Left lung (tissue), 10 donors: Measurements from ENCODE around the gene AGFG1. TPM values are rescaled to one million over a fixed set of nuclear protein-coding genes. Genes with fewer than 3 reads are reported as not detected.
A peak's percentile ranks its signal among the peaks of the same experiment; 100 is the strongest.
"Not testable (repeated sequence)": the region's sequence is repeated elsewhere in the genome, so short reads cannot be mapped to it uniquely, and the experiment has no call there.

Experiments used
- ATAC-seq: fragments of 200-7000 bp; cut with Tn5 transposase; one replicate; pipeline ENCODE4 v1.9.1; 2020; ENCODE audit warnings: moderate library complexity
- DNase-seq, 4 donors: peaks; one replicate each; pipeline ENCODE4 v3.0.0-alpha.2; 2013 to 2020
- H3K27ac ChIP-seq, 2 donors: fragments of 200-600 bp; sonication (generic) in 1 of 2; one replicate each; pipeline versions ENCODE4 v1.5.0 to v1.8.0; 2020 to 2021
- H3K27me3 ChIP-seq, 2 donors: fragments of 200-600 bp; sonication (generic) in 1 of 2; one replicate each; pipeline versions ENCODE4 v1.5.0 to v1.8.0; 2020 to 2021
- H3K36me3 ChIP-seq, 2 donors: fragments of 200-600 bp; sonication (generic) in 1 of 2; one replicate each; pipeline versions ENCODE4 v1.5.0 to v1.8.0; 2020 to 2021
- H3K4me1 ChIP-seq, 2 donors: fragments of 200-600 bp; one replicate each; pipeline ENCODE4 v1.8.0; 2021
- H3K4me3 ChIP-seq, 2 donors: fragments of 200-600 bp; sonication (generic) in 1 of 2; one replicate each; pipeline versions ENCODE4 v1.5.0 to v1.8.0; 2020 to 2021; ENCODE audit warnings: mild to moderate bottlenecking in 1 of 2
- H3K9me3 ChIP-seq, 2 donors: fragments of 200-600 bp; sonication (generic) in 1 of 2; one replicate each; pipeline versions ENCODE4 v1.5.0 to v1.8.0; 2020 to 2021
- intact Hi-C, 2 donors: fragments of 100-400 bp; cut with DNase I; formaldehyde crosslinking; loops; one replicate each; pipeline versions ENCODE4 v1.11.2 to v1.14.2; 2022
- polyA plus RNA-seq, 6 donors: library from polyadenylated mRNA; unstranded; fragments of 120-200 nt; gene quantifications; one replicate each; pipeline ENCODE4 v1.2.1, GENCODE V29; 2013; ENCODE audit not compliant: insufficient read length in 6 of 6
- total RNA-seq, 2 donors: library from RNA; stranded (reverse); fragmentation: NEBNext Ultra II Directional; extraction: Animal tissue kit (Norgen Biotek cat#: 25700); gene quantifications; one replicate each; pipeline ENCODE4 v1.2.1, GENCODE V29; 2021
- TF ChIP-seq, protein P1 (sequence below), 2 donors: fragments of 200-600 bp; sonication (generic) in 1 of 2; IDR thresholded peaks; one replicate each; pipeline versions ENCODE4 v1.5.0 to v1.8.0; 2021; ENCODE audit warnings: antibody characterized with exemption in 2 of 2
- donor health status: DM: no; HTN: yes; CAD: no.
- donor health status: DM: no; HTN: no; CAD: no.

Gene AGFG1
- total and polyA plus RNA-seq, 8 donors, result 57.2 to 118 (median 64.2) TPM

DNA sequence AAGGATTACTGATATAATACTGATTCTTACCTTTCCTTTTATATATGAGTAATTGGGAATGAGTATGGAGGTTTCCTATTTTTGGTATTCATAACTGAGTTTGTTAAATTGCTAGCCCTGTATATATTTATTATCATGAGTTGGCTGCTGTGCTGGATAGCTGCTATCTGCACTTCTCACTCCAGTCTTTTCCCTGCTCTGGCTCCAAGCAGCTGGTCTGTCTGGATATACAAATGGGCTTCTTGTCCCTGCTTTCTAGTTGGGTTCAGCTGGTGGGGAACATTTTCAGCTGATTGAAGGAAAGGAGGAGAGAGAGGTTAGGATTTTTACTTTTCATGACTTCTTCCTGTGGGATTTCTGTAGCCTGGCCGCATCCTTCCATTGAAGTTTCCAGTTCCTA lies 41.2 kb downstream of the AGFG1 start:
- ATAC-seq, result no peak
- Histone ChIP-seq H3K27ac (no peak overlapping the region), H3K36me3 (no peaks in the 10 kb centered on the region), H3K4me3 (no peak overlapping the region), H3K27me3 (no peaks in the 10 kb centered on the region), H3K9me3 (no peaks in the 10 kb centered on the region), H3K4me1 (peaks cover 15 to 97% of the 10 kb centered on the region in 2 donors)
- intact Hi-C loops, result no loop called here
- TF ChIP-seq, protein P1, sequence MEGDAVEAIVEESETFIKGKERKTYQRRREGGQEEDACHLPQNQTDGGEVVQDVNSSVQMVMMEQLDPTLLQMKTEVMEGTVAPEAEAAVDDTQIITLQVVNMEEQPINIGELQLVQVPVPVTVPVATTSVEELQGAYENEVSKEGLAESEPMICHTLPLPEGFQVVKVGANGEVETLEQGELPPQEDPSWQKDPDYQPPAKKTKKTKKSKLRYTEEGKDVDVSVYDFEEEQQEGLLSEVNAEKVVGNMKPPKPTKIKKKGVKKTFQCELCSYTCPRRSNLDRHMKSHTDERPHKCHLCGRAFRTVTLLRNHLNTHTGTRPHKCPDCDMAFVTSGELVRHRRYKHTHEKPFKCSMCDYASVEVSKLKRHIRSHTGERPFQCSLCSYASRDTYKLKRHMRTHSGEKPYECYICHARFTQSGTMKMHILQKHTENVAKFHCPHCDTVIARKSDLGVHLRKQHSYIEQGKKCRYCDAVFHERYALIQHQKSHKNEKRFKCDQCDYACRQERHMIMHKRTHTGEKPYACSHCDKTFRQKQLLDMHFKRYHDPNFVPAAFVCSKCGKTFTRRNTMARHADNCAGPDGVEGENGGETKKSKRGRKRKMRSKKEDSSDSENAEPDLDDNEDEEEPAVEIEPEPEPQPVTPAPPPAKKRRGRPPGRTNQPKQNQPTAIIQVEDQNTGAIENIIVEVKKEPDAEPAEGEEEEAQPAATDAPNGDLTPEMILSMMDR (IDR thresholded peaks at IDR 0.05), result no peak
- peak in 1 of 4 donors; percentile 18 for DNase-seq

DNA sequence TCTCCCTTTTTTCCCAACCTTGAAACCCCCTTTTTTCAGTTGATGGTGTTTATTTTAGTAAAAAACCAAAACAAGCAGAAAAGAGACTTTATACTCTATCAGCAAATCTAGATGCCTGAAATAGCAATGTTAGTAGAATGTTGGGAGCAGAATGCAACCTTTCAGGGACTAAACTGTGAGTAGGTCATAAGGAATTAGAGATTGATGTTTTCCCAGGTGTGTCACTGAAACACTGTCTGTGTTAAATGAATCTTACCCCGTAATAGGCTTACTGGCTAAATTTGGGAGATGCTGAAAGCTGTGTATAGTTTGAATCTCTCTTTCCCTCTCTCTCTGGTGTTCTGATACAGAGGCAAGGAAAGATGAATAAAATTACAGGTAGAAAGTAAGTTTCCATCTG lies 43.8 kb downstream of the AGFG1 start:
- intact Hi-C loops, result no loop called here

DNA sequence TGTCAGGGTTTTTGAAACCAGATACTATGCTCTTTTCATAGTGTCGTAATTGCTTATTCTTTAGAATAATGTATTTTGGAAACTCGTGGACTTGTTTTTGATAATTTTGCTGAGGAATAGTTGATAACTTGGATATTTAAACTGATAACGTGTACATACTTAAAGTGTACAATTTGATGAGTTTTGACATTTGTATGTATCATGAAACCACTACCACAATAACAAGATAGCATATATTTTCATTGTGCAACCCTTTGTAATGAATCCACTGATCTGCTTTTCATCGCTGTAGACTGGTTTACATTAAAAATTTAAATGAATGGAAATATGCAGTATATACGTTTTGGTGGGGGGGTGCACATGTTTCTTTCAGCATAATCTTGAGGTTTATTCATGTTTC lies 45.8 kb downstream of the AGFG1 start:
- DNase-seq (peak in 1 of 4 donors; percentile 10), ATAC-seq (no peak)
- no peak overlapping the region for H3K4me3 ChIP-seq
- peak overlapping the region in 1 of 2 donors; percentile 63 for H3K27ac ChIP-seq
- H3K36me3 ChIP-seq, result peaks cover 0 to 17% of the 10 kb centered on the region in 2 donors
- intact Hi-C loops, result no loop called here
- peaks cover 25 to 79% of the 10 kb centered on the region in 2 donors for H3K4me1 ChIP-seq
- TF ChIP-seq, protein P1 (IDR thresholded peaks at IDR 0.05), result no peak
- no peaks in the 10 kb centered on the region for H3K9me3 ChIP-seq
- no peaks in the 10 kb centered on the region for H3K27me3 ChIP-seq

More for the DNA sequence above, 43.8 kb downstream of the AGFG1 start:
- no peaks in the 10 kb centered on the region for H3K9me3 ChIP-seq
- TF ChIP-seq, protein P1 (IDR thresholded peaks at IDR 0.05), result no peak
- ATAC-seq (no peak), DNase-seq (no peak)
- peaks cover 25 to 96% of the 10 kb centered on the region in 2 donors for H3K4me1 ChIP-seq
- H3K27me3 ChIP-seq, result no peaks in the 10 kb centered on the region
- peaks cover 0 to 3% of the 10 kb centered on the region in 2 donors for H3K36me3 ChIP-seq
- peak overlapping the region in 1 of 2 donors; percentile 63 for H3K27ac ChIP-seq
- no peak overlapping the region for H3K4me3 ChIP-seq

DNA sequence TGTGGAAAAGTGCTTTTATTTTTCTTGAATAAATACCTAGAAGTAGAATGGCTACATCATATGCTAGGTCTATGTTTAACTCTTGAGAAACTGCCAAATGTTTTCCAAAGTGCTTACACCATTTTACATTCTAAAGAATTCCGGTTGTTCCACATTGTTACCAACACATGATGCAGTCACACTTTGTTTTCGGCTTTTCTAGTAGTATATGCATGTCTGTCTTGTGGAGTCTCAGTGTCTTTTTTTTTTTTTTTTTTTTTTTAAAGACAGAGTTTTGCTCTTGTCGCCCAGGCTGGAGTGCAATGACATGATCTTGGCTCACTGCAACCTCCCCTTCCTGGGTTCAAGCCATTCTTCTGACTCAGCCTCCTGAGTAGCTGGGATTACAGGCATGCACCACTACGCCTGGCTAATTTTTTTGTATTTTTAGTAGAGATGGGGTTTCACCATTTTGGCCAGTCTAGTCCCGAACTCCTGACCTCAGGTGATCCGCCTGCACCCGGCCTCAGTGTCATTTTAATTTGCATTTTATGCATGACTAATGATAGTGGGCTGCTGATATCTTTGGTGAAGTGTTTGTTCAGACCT lies 46.4 kb downstream of the AGFG1 start:
- H3K9me3 ChIP-seq, intact Hi-C loops, H3K4me3 ChIP-seq, H3K27me3 ChIP-seq: not testable (repeated sequence)
- Histone ChIP-seq H3K27ac (peak overlapping the region in 1 of 2 donors; percentile 18), H3K4me1 (peaks cover 25 to 72% of the 10 kb centered on the region in 2 donors), H3K36me3 (peaks cover 0 to 17% of the 10 kb centered on the region in 2 donors)
- peak in 2 of 4 donors; percentile 24 to 51 for DNase-seq
- peak; percentile 60 for ATAC-seq

DNA sequence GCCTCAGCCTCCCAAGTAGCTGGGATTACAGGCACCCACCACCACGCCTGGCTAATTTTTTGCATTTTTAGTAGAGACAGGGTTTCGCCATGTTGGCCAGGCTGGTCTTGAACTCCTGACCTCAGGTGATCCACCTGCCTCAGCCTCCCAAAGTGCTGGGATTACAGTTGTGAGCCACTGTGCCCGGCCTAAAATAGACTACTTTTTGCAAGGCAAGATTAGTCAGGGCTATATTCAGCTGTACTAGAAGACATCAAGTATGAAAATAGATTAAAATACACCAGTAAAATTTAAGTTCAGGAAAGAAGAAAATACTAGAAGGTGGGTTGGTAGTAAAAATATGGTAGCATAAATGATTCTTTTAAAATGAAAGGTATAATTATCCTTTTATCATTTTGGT lies 49.2 kb downstream of the AGFG1 start:
- Histone ChIP-seq H3K4me1 (peaks cover 23 to 45% of the 10 kb centered on the region in 2 donors), H3K36me3 (peaks cover 0 to 40% of the 10 kb centered on the region in 2 donors)
- H3K9me3 ChIP-seq, H3K27me3 ChIP-seq, ATAC-seq, H3K4me3 ChIP-seq, H3K27ac ChIP-seq, intact Hi-C loops, DNase-seq: not testable (repeated sequence)

DNA sequence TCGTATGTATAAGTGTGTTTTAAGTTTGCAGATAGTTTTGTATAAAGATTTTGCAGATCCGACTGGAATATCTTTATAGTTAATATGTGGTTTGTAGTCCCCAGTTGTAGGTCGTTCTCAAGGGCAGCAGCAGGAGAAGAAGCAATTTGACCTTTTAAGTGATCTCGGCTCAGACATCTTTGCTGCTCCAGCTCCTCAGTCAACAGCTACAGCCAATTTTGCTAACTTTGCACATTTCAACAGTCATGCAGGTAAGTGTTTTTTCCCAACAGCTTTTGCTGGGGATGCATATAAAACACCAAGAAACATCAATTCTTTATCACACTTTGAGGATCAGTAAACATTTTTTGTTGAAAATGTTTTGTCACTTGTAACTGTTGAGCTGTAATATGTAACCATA lies 52.7 kb downstream of the AGFG1 start:
- H3K27me3 ChIP-seq, result no peaks in the 10 kb centered on the region
- TF ChIP-seq, protein P1 (IDR thresholded peaks at IDR 0.05), result no peak
- peaks cover 0 to 10% of the 10 kb centered on the region in 2 donors for H3K4me1 ChIP-seq
- intact Hi-C loops, result no loop called here
- H3K36me3 ChIP-seq, result peaks cover 0 to 65% of the 10 kb centered on the region in 2 donors
- ATAC-seq (no peak), DNase-seq (no peak)
- H3K9me3 ChIP-seq, result no peaks in the 10 kb centered on the region
- no peak overlapping the region for H3K4me3 ChIP-seq
- H3K27ac ChIP-seq, result no peak overlapping the region
